HepG2 (cell line): ENCODE results near the gene CARD8. TPM values are rescaled to one million over a fixed set of nuclear protein-coding genes. Genes with fewer than 3 reads are reported as not detected.

Source experiments
- ADNP ChIP-seq: sonication (generic); formaldehyde crosslinking; IDR thresholded peaks from 2 replicates; pipeline ENCODE4 v1.4.0; 2020; ENCODE audit warnings: missing genetic modification reagents
- ARID3A ChIP-seq: IDR thresholded peaks from 2 replicates; pipeline ENCODE4 v1.6.1; 2012; ENCODE audit warnings: low read depth, low read length, improper control_type of control experiment
- BORCS8-MEF2B ChIP-seq: sonication (generic); formaldehyde crosslinking; IDR thresholded peaks from 2 replicates; pipeline ENCODE4 v1.8.0; 2022; ENCODE audit warnings: mild to moderate bottlenecking, missing genetic modification reagents
- ESRRA ChIP-seq: sonication (generic); formaldehyde crosslinking; IDR thresholded peaks from 2 replicates; pipeline ENCODE4 v1.5.1; 2020; ENCODE audit warnings: mild to moderate bottlenecking, low read depth, missing genetic modification reagents
- FOSL1 ChIP-seq: sonication (generic); formaldehyde crosslinking; IDR thresholded peaks from 2 replicates; pipeline ENCODE4 v1.9.0; 2021; ENCODE audit warnings: missing genetic modification reagents, borderline replicate concordance
- GMEB2 ChIP-seq: IDR thresholded peaks from 2 replicates; pipeline ENCODE4 v1.6.1; 2016; ENCODE audit warnings: missing biosample characterization, missing genetic modification reagents, low read depth
- KDM1A ChIP-seq: IDR thresholded peaks from 2 replicates; pipeline ENCODE4 v1.6.1; 2016; ENCODE audit warnings: missing compliant biosample characterization
- LBX2 ChIP-seq: sonication (generic); formaldehyde crosslinking; IDR thresholded peaks from 2 replicates; pipeline ENCODE4 v1.5.0; 2020; ENCODE audit warnings: missing genetic modification reagents, mild to moderate bottlenecking, borderline replicate concordance
- MAX ChIP-seq: IDR thresholded peaks from 2 replicates; pipeline ENCODE4 v1.6.1; 2012; ENCODE audit warnings: inconsistent platforms
- NFIB ChIP-seq: sonication (generic); formaldehyde crosslinking; IDR thresholded peaks from 2 replicates; pipeline ENCODE4 v1.9.0; 2021; ENCODE audit warnings: missing genetic modification reagents, mild to moderate bottlenecking, borderline replicate concordance
- NFYB ChIP-seq: sonication (generic); formaldehyde crosslinking; IDR thresholded peaks from 2 replicates; pipeline ENCODE4 v1.4.0; 2020; ENCODE audit warnings: missing genetic modification reagents
- NPAS2 ChIP-seq: sonication (generic); formaldehyde crosslinking; IDR thresholded peaks from 2 replicates; pipeline ENCODE4 v1.8.0; 2022; ENCODE audit warnings: mild to moderate bottlenecking, missing genetic modification reagents, borderline replicate concordance
- SCMH1 ChIP-seq: sonication (generic); formaldehyde crosslinking; IDR thresholded peaks from 2 replicates; pipeline ENCODE4 v1.9.0; 2021; ENCODE audit warnings: missing genetic modification reagents, mild to moderate bottlenecking, borderline replicate concordance
- TCF7L2 ChIP-seq: IDR thresholded peaks from 2 replicates; pipeline ENCODE4 v1.6.1; 2011; ENCODE audit warnings: mild to moderate bottlenecking, low read depth, low read length, moderate library complexity
- TOE1 ChIP-seq: sonication (generic); formaldehyde crosslinking; IDR thresholded peaks from 2 replicates; pipeline ENCODE4 v1.4.0; 2020; ENCODE audit warnings: mild to moderate bottlenecking, missing genetic modification reagents
- ZBTB42 ChIP-seq: sonication (generic); formaldehyde crosslinking; IDR thresholded peaks from 2 replicates; pipeline ENCODE4 v1.5.0; 2020; ENCODE audit warnings: mild to moderate bottlenecking, missing genetic modification reagents
- ZNF12 ChIP-seq: sonication (generic); formaldehyde crosslinking; IDR thresholded peaks from 2 replicates; pipeline ENCODE4 v1.5.0; 2020; ENCODE audit warnings: missing genetic modification reagents
- ZNF503 ChIP-seq: sonication (generic); formaldehyde crosslinking; IDR thresholded peaks from 2 replicates; pipeline ENCODE4 v1.4.0; 2020; ENCODE audit warnings: missing genetic modification reagents
- ZNF512 ChIP-seq: sonication (generic); formaldehyde crosslinking; IDR thresholded peaks from 2 replicates; pipeline ENCODE4 v1.4.0; 2020; ENCODE audit warnings: mild to moderate bottlenecking, missing genetic modification reagents
- ZNF543 ChIP-seq: sonication (generic); formaldehyde crosslinking; IDR thresholded peaks from 2 replicates; pipeline ENCODE4 v1.4.0; 2020; ENCODE audit warnings: mild to moderate bottlenecking, missing genetic modification reagents
- ZNF615 ChIP-seq: sonication (generic); formaldehyde crosslinking; IDR thresholded peaks from 2 replicates; pipeline ENCODE4 v1.5.0; 2020; ENCODE audit warnings: mild to moderate bottlenecking, missing genetic modification reagents, borderline replicate concordance
- ZNF740 ChIP-seq: sonication (generic); formaldehyde crosslinking; IDR thresholded peaks from 2 replicates; pipeline ENCODE4 v1.4.0; 2020; ENCODE audit warnings: missing genetic modification reagents
- polyA plus RNA-seq, 8 experiments: library from polyadenylated mRNA; depleted of rRNA in 3 of 8; stranded (reverse) in 7 of 8; unstranded in 1 of 8; fragments of >200 nt; fragmentation: Illumina TruSeq in 4 of 8; extraction: Trizol in 4 of 8; gene quantifications; 2 replicates each; pipeline versions ENCODE4 v1.2.1 to v1.2.3, GENCODE V29; 2011 to 2016; ENCODE audit warnings: low read depth in 4 of 8, missing spikeins in 1 of 8, mixed read lengths in 1 of 8; ENCODE audit not compliant: insufficient read depth in 1 of 8
- total RNA-seq, 5 experiments: library from RNA; depleted of rRNA; stranded (reverse); fragments of >200 nt; fragmentation: Illumina TruSeq; extraction: Trizol; gene quantifications; 2 replicates each; pipeline ENCODE4 v1.2.3, GENCODE V29; 2016; ENCODE audit warnings: low read depth in 1 of 5

CARD8 gene
- total and polyA plus RNA-seq, 2 of the 13 experiments (the other 11 are each of a cell fraction or from before 2014, with no cell fraction given): 15.0 to 19.2 TPM

GRCh38 chr19:48203794-48204628, 51.7 kb downstream of the CARD8 start (continued):
- TF ChIP-seq TCF7L2 (no peak), NFYB (CRISPR knock-in tag) (peak; percentile 53; the same call in 1 of the 2 replicates), NFIB (CRISPR knock-in tag) (no peak), ZNF512 (no peak), FOSL1 (no peak), SCMH1 (CRISPR knock-in tag) (no peak), GMEB2 (CRISPR knock-in tag) (no peak), ARID3A (no peak), ADNP (CRISPR knock-in tag) (no peak), MAX (peak; percentile 89), BORCS8-MEF2B (CRISPR knock-in tag) (peak; percentile 41), ZNF543 (CRISPR knock-in tag) (no peak), ZBTB42 (no peak), KDM1A (CRISPR knock-in tag) (no peak), ESRRA (CRISPR knock-in tag) (no peak), TOE1 (no peak), ZNF615 (CRISPR knock-in tag) (no peak; the same call in 1 of the 2 replicates), ZNF503 (no peak), ZNF12 (CRISPR knock-in tag) (no peak), NPAS2 (CRISPR knock-in tag) (no peak), ZNF740 (no peak), LBX2 (CRISPR knock-in tag) (no peak)
